Middle frontal gyrus (tissue), 1 donor: ENCODE results near the gene CRB2.

ENCODE experiments used
- DNase-seq: peaks from one replicate; pipeline ENCODE4 v3.0.0-alpha.2; 2015; ENCODE audit warnings: low spot score; ENCODE audit errors: extremely low spot score

CRB2 gene

GRCh38 chr9:123364241-123364824, 8.3 kb downstream of the CRB2 start:
- DNase-seq = peak; percentile 56

DNA sequence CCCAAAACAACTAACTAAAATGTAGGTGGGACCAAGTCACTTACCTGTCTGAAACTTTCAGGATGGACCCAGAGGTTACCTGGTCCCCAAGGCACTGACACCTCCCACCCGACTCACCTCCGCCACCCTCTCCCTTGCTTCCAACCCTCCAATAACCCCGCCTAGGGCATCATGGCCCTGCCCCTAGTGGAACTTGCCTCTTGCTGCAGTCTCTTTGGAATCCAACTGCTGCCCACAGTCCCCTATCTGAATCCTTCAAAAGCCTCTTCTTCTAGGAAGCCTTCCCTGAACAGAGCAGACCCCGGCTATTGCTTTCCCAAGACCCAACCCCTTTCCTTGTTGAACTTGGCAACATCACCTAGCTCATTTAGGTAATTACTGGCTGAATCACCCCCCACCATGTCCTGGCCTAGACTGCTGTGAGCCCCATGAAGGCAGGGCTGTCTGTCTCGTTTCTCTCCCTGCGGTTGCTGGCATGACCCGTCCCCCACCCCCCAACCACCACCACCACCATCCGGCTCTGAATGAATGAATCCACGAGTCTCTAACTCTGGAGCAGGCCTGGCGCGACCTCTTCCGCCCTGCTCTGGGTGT, 9.4 kb downstream of the CRB2 start:
- no peak for DNase-seq

DNA sequence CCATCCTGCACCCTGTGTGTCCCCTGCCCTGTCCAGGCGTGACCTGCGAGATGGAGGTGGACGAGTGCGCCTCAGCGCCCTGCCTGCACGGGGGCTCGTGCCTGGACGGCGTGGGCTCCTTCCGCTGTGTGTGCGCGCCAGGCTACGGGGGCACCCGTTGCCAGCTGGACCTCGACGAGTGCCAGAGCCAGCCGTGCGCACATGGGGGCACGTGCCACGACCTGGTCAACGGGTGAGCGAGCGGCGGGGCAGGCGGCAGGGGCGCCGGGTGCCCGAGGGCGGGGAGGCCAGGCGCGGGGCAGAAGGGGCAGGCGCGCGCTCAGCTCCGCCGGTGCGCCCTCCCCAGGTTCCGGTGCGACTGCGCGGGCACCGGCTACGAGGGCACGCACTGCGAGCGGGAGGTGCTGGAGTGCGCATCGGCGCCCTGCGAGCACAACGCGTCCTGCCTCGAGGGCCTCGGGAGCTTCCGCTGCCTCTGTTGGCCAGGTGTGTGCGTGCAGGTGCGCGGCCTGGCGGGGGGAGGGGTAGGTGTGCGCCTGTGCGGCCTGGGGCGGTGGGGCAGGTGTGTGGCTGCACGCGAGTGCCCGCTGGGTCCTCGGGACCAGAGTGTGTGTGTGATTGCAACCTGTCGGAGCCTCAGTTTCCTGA, 10.0 kb downstream of the CRB2 start:
- no peak for DNase-seq

DNA sequence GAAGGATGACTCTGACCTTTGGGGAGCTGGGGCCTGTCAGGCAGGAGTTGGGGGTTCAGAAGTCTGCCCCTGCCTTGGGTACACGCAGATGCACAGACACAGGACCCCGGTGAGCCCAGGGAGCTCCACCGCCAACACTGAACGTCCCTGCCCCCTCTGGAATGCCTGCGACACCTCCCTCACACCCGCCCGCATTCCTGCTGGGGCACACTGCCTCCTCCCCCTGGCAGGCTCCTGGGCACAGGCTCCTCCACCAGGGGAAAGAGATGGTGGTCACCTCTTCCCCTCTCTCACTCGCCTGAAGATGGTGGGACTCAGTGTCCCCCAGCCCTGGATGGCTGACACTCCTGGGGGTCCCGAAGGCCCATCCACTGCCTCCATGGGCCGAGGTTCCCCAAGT, 12.0 kb downstream of the CRB2 start:
- DNase-seq = no peak

GRCh38 chr9:123368536-123369153, 12.6 kb downstream of the CRB2 start:
- DNase-seq = peak; percentile 18

DNA sequence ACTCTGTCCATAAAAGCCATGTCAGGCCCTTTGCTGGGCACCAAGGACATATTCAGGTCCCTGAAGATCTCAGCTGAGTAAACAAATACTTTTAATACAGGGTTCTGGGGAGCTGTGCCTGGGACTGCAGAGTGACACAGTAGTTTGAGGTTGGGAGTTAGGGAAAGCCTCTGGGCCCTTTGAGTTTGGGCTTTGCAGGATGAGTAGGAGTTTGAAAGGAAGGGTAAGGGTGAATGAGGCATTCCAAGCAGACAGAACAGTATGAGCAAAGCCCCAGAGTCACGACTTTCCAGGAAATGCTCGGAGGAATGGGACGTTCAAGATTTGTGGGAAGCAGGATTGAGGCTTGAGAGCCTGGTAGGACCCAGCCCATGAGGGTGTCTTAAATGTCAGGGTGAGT, 13.3 kb downstream of the CRB2 start:
- DNase-seq = no peak

DNA sequence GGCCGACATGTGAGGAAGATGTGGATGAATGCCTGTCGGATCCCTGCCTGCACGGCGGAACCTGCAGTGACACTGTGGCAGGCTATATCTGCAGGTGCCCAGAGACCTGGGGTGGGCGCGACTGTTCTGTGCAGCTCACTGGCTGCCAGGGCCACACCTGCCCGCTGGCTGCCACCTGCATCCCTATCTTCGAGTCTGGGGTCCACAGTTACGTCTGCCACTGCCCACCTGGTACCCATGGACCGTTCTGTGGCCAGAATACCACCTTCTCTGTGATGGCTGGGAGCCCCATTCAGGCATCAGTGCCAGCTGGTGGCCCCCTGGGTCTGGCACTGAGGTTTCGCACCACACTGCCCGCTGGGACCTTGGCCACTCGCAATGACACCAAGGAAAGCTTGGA, 14.1 kb downstream of the CRB2 start:
- no peak for DNase-seq

- DNase-seq = no peak
These were observed 14.7 kb downstream of the CRB2 start for GRCh38 chr9:123370526-123371227.

GRCh38 chr9:123371228-123371584, 15.2 kb downstream of the CRB2 start:
- DNase-seq = no peak

DNA sequence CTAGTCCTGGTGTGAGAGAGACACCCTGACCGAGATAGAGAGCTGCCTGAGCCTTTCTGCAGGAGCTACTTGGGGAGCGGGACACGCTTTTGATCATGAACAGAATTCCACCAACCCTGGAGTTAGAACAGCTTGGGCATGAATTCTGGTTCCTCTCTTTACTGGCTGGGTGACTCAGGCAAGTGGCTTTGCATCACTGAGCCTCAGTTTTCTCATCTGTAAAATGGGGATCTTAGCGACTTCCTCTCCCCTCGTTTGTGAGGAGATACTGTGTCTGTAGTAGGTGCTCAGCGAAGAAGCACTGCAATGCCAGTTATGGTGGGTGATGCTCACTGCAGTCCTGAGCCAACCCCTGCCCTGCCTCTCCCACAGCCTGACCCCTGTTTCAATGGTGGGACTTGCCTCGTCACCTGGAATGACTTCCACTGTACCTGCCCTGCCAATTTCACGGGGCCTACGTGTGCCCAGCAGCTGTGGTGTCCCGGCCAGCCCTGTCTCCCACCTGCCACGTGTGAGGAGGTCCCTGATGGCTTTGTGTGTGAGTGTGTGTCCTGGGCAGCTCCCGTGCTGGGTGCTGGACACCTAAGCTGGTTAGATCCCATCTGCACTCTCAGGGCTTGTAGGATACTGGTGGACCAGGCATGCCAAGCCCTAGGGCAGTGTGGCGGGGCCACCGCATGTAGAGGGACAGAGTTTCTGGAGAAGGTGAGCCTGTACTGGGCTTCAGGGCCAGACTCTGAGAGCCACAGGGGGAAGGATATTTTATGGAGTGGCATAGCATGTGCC, 16.0 kb downstream of the CRB2 start:
- DNase-seq = no peak

DNA sequence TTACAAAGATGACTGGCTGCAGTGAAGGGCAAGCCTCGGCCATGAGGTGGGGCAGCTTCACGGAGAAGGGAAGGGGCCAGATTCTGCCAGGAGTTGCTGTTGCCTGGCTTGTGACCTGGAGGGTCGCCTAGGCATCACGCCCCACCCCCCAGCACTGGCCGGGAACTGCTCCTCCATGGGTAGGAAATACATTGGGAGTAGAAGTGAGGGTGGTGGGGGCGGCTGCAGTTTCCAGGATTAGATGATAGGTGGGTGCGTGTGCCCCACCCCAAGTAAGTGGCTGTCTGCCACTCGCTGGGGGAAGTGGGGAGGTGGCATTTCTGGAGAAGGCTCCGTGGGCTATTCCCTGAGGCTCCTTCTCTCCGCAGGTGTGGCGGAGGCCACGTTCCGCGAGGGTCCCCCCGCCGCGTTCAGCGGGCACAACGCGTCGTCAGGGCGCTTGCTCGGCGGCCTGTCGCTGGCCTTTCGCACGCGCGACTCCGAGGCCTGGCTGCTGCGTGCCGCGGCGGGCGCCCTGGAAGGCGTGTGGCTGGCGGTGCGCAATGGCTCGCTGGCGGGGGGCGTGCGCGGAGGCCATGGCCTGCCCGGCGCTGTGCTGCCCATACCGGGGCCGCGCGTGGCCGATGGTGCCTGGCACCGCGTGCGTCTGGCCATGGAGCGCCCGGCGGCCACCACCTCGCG, 16.9 kb downstream of the CRB2 start:
- DNase-seq = no peak

- no peak for DNase-seq
These were observed 17.5 kb downstream of the CRB2 start for GRCh38 chr9:123373447-123373923.

GRCh38 chr9:123373946-123374345, 17.9 kb downstream of the CRB2 start:
- no peak for DNase-seq

- no peak for DNase-seq
These were observed 19.6 kb downstream of the CRB2 start for GRCh38 chr9:123375469-123376132.

GRCh38 chr9:123376218-123377071, 20.4 kb downstream of the CRB2 start:
- no peak for DNase-seq

- no peak for DNase-seq
These were observed 21.4 kb downstream of the CRB2 start for GRCh38 chr9:123377211-123377971.

DNA sequence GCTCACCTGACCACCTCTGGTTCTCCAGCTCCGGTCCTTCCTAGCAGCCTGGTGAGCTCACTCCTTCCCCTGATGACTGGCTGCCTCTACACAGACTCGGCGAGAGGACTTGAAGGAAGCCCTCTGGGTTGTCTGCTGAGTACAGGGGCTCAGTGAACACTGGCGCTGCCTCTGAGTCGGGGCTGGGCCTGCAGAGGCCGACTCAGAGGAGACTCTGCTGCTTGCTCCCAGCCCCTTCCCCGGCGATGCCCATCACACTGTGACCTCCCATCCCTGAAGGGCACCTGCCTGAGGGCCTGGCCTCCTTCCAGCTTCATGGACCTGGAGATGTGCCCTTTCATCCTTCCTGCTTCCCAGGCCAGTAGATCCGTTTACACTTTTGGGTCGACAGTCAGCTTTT, 22.0 kb downstream of the CRB2 start:
- DNase-seq = no peak

- DNase-seq = no peak
These were observed 23.1 kb downstream of the CRB2 start for GRCh38 chr9:123378956-123379660.
